Hepatocyte (in vitro differentiated cells): ENCODE measurements around the gene PCDHB8. TPM values are rescaled to one million over a fixed set of nuclear protein-coding genes. Genes with fewer than 3 reads are reported as not detected.
"Not testable (repeated sequence)": the region's sequence is repeated elsewhere in the genome, so short reads cannot be mapped to it uniquely, and the experiment has no call there.

Source experiments
- DNase-seq: peaks from one replicate; pipeline ENCODE4 v3.0.0-alpha.2; 2016; ENCODE audit warnings: low spot score
- H2AFZ ChIP-seq: fragments of 200-600 bp; sonication (generic); 2 replicates; pipeline ENCODE4 v1.6.0; 2016; ENCODE audit warnings: antibody characterized with exemption, mild to moderate bottlenecking
- H3K27ac ChIP-seq: fragments of 200-600 bp; sonication (generic); 2 replicates; pipeline ENCODE4 v1.5.1; 2016; ENCODE audit warnings: mild to moderate bottlenecking
- H3K27me3 ChIP-seq: fragments of 200-600 bp; sonication (generic); 2 replicates; pipeline ENCODE4 v1.6.1; 2016
- H3K36me3 ChIP-seq: fragments of 200-600 bp; sonication (generic); replicated peaks from 2 replicates; pipeline ENCODE4 v1.5.1; 2016; ENCODE audit warnings: low read depth; ENCODE audit not compliant: insufficient read depth
- H3K4me1 ChIP-seq: fragments of 200-600 bp; sonication (generic); 2 replicates; pipeline ENCODE4 v1.5.1; 2016; ENCODE audit warnings: mild to moderate bottlenecking, moderate library complexity; ENCODE audit not compliant: insufficient read depth
- H3K4me2 ChIP-seq: fragments of 200-600 bp; sonication (generic); 2 replicates; pipeline ENCODE4 v1.6.0; 2016
- H3K4me3 ChIP-seq: fragments of 200-600 bp; sonication (generic); 2 replicates; pipeline ENCODE4 v1.5.1; 2016; ENCODE audit warnings: mild to moderate bottlenecking
- H3K79me2 ChIP-seq: fragments of 200-600 bp; sonication (generic); 2 replicates; pipeline ENCODE4 v1.6.0; 2017; ENCODE audit warnings: mild to moderate bottlenecking
- H3K9me2 ChIP-seq: fragments of 200-600 bp; sonication (generic); replicated peaks from 2 replicates; pipeline ENCODE4 v1.6.0; 2017; ENCODE audit warnings: mild to moderate bottlenecking; ENCODE audit not compliant: insufficient read depth
- H3K9me3 ChIP-seq: fragments of 200-600 bp; sonication (generic); 2 replicates; pipeline ENCODE4 v1.5.1; 2016; ENCODE audit warnings: low read depth, mild to moderate bottlenecking
- H4K20me1 ChIP-seq: fragments of 200-600 bp; sonication (generic); 2 replicates; pipeline ENCODE4 v1.6.0; 2016; ENCODE audit warnings: mild to moderate bottlenecking; ENCODE audit not compliant: insufficient read depth, poor library complexity, severe bottlenecking
- EZH2 ChIP-seq: fragments of 200-600 bp; sonication (generic); IDR thresholded peaks from 2 replicates; pipeline ENCODE4 v1.6.1; 2016; ENCODE audit warnings: antibody characterized with exemption, mild to moderate bottlenecking, borderline replicate concordance
- EZH2phosphoT487 ChIP-seq: fragments of 200-600 bp; sonication (generic); IDR thresholded peaks from one replicate; pipeline ENCODE4 v1.6.1; 2018; ENCODE audit warnings: antibody characterized with exemption, mild to moderate bottlenecking, low read depth, moderate library complexity; ENCODE audit not compliant: unreplicated experiment, severe bottlenecking
- WGBS: methylation state at CpG from one replicate; pipeline ENCODE4 v1.1.6; 2016; ENCODE audit warnings: low lambda C conversion rate; ENCODE audit errors: missing lambda C conversion rate; 5-methylcytosine and 5-hydroxymethylcytosine counted together
- polyA plus RNA-seq: library from polyadenylated mRNA; unstranded; fragments of >200 nt; fragmentation: Nextera tagmentation; extraction: Ambion mirVana; gene quantifications from 2 replicates; pipeline ENCODE4 v1.2.1, GENCODE V29; 2016
- total RNA-seq: library from RNA; depleted of rRNA; stranded (reverse); fragments of >200 nt; gene quantifications from 2 replicates; pipeline ENCODE4 v1.2.3, GENCODE V29; 2014
- TF ChIP-seq, protein P1 (sequence below): fragments of 200-600 bp; sonication (generic); IDR thresholded peaks from 2 replicates; pipeline ENCODE4 v1.5.1; 2016; ENCODE audit warnings: antibody characterized with exemption, mild to moderate bottlenecking; ENCODE audit not compliant: poor library complexity

Gene PCDHB8
- total and polyA plus RNA-seq, 2 experiments from 2014 or later, result 0.63 to 0.75 TPM

DNA sequence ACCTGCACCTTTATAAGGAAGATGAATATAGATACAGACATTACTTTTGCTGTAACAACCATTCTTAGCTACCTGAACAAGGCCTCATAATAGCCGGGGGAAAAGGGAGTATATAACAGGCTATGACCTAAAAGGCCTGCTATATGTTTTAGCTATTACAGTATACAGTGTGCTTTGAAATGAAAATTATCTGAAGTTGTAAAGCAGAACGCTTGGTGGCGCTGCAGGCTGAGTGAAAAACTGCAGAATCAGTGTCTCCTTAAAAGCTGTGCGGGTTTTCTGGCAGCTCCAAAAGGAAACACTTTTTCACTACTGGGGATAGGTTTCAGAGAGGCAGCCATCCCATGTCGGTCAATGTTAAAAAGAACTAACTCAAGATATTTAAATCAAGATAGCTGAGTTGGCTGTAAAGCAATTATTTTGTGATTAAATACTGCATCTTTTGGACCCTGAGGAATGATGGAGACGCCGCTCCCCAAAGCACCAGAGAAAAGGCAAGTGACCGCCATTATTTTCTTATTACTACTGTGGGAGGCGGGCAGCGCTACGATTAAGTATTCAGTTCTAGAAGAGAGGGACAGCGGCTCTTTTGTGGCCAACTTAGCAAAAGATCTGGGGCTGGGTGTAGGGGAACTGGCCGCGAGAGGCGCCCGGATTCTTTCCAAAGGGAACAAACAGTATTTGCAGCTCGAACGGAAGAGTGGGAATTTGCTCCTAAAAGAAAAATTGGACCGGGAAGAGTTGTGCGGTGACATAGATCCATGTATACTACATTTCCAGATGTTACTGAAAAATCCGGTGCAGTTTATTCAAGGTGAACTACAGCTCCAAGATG lies 21.8 kb upstream of the PCDHB8 start:
- Histone ChIP-seq H3K9me2 (no peaks in the 10 kb centered on the region), H3K4me1 (no peaks in the 10 kb centered on the region), H3K36me3 (no peaks in the 10 kb centered on the region), H3K27me3 (no peaks in the 10 kb centered on the region), H3K4me3 (no peak overlapping the region), H3K27ac (no peak overlapping the region), H4K20me1 (no peaks in the 10 kb centered on the region), H3K79me2 (no peaks in the 10 kb centered on the region), H3K4me2 (no peak overlapping the region), H3K9me3 (peaks cover 10% of the 10 kb centered on the region), H2AFZ (no peak overlapping the region)
- 85% methylated on average over 21 of the region's 21 CpGs for WGBS
- no peak for TF ChIP-seq EZH2phosphoT487
- TF ChIP-seq EZH2, result no peak
- TF ChIP-seq, protein P1, sequence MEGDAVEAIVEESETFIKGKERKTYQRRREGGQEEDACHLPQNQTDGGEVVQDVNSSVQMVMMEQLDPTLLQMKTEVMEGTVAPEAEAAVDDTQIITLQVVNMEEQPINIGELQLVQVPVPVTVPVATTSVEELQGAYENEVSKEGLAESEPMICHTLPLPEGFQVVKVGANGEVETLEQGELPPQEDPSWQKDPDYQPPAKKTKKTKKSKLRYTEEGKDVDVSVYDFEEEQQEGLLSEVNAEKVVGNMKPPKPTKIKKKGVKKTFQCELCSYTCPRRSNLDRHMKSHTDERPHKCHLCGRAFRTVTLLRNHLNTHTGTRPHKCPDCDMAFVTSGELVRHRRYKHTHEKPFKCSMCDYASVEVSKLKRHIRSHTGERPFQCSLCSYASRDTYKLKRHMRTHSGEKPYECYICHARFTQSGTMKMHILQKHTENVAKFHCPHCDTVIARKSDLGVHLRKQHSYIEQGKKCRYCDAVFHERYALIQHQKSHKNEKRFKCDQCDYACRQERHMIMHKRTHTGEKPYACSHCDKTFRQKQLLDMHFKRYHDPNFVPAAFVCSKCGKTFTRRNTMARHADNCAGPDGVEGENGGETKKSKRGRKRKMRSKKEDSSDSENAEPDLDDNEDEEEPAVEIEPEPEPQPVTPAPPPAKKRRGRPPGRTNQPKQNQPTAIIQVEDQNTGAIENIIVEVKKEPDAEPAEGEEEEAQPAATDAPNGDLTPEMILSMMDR, result no peak
- DNase-seq, result no peak

DNA sequence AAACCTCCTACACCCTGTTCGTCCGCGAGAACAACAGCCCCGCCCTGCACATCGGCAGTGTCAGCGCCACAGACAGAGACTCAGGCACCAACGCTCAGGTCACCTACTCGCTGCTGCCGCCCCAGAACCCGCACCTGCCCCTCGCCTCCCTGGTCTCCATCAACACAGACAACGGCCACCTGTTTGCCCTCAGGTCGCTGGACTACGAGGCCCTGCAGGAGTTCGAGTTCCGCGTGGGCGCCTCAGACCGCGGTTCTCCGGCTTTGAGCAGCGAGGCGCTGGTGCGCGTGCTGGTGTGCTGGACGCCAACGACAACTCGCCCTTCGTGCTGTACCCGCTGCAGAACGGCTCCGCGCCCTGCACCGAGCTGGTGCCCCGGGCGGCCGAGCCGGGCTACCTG lies 20.2 kb upstream of the PCDHB8 start:
- not testable (repeated sequence) for H3K9me2 ChIP-seq, H3K79me2 ChIP-seq, H3K9me3 ChIP-seq, H3K4me1 ChIP-seq, H3K27ac ChIP-seq, H4K20me1 ChIP-seq, H2AFZ ChIP-seq, DNase-seq, H3K27me3 ChIP-seq, H3K4me2 ChIP-seq, H3K36me3 ChIP-seq, H3K4me3 ChIP-seq
- WGBS, result 90% methylated on average over 35 of the region's 38 CpGs

DNA sequence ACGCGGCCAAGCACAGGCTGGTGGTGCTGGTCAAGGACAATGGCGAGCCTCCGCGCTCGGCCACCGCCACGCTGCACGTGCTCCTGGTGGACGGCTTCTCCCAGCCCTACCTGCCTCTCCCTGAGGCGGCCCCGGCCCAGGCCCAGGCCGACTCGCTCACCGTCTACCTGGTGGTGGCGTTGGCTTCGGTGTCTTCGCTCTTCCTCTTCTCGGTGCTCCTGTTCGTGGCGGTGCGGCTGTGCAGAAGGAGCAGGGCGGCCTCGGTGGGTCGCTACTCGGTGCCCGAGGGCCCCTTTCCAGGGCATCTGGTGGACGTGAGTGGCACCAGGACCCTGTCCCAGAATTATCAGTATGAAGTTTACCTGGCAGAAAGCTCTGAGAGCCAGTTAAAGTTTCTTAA lies 19.7 kb upstream of the PCDHB8 start:
- WGBS, result 93% methylated on average over 17 of the region's 28 CpGs
- not testable (repeated sequence) for DNase-seq, H3K4me3 ChIP-seq, H3K27ac ChIP-seq, H3K4me2 ChIP-seq, H3K4me1 ChIP-seq, H3K79me2 ChIP-seq, H3K36me3 ChIP-seq, H3K9me3 ChIP-seq, H2AFZ ChIP-seq, H4K20me1 ChIP-seq, H3K27me3 ChIP-seq, H3K9me2 ChIP-seq

DNA sequence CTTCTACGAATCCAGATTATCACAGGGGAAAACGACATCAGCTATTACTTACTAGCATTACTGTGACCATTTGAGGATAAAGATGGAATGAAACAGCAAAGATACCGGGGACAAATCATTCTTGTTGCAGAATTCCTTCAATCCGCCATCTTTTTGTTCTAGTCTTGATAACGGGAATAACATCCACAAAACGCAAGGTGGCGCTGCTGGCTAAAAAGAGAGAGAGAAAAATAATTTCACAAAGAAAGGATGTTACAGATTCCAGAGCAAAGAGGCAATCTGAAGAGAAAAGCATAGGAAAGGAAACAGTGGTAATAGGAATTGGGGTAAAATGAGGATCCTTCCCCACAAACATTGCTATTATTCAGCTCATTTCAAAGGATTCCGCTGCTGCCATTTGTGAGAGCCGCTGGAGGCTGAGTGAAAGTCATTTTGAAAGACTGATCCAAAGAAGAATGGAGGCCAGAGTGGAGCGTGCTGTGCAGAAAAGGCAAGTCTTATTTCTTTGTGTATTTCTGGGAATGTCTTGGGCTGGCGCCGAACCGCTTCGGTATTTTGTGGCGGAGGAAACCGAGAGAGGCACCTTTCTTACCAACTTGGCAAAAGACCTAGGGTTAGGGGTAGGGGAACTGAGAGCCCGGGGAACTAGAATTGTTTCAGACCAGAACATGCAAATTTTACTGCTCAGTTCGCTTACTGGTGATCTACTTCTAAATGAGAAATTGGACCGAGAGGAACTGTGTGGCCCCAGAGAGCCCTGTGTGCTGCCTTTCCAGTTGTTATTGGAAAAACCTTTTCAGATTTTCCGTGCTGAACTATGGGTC lies 5.0 kb upstream of the PCDHB8 start, which contains the start of gene PCDHB7:
TSS of gene PCDHB7 (plus strand) at position 264 of the 824 bp plus-strand sequence. CDS start at position 456, 192 bp downstream.
- 76% methylated on average over 20 of the region's 20 CpGs for WGBS
- Histone ChIP-seq H2AFZ (no peak within 1 kb of the TSS), H4K20me1 (no peaks in the 10 kb centered on the region), H3K9me2 (no peaks in the 10 kb centered on the region), H3K4me3 (no peak within 1 kb of the TSS), H3K36me3 (no peaks in the 10 kb centered on the region), H3K4me2 (no peak within 1 kb of the TSS), H3K9me3 (peaks cover 10% of the 10 kb centered on the region), H3K27ac (no peak within 1 kb of the TSS), H3K27me3 (no peaks in the 10 kb centered on the region), H3K4me1 (no peaks in the 10 kb centered on the region), H3K79me2 (no peaks in the 10 kb centered on the region)
- DNase-seq, result no peak
- TF ChIP-seq, protein P1, result peak; percentile 3
- no peak for TF ChIP-seq EZH2phosphoT487

DNA sequence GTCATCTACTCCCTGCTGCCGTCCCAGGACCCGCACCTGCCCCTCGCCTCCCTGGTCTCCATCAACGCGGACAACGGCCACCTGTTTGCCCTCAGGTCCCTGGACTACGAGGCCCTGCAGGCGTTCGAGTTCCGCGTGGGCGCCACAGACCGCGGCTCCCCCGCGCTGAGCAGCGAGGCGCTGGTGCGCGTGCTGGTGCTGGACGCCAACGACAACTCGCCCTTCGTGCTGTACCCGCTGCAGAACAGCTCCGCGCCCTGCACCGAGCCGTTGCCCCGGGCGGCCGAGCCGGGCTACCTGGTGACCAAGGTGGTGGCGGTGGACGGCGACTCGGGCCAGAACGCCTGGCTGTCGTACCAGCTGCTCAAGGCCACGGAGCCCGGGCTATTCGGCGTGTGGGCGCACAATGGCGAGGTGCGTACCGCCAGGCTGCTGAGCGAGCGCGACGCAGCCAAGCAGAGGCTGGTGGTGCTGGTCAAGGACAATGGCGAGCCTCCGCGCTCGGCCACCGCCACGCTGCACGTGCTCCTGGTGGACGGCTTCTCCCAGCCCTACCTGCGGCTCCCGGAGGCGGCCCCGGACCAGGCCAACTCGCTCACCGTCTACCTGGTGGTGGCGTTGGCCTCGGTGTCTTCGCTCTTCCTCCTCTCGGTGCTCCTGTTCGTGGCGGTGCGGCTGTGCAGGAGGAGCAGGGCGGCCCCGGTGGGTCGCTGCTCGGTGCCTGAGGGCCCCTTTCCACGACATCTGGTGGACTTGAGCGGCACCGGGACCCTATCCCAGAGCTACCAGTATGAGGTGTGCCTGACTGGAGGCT lies 3.1 kb upstream of the PCDHB8 start:
- H3K36me3 ChIP-seq, H2AFZ ChIP-seq, DNase-seq, H3K79me2 ChIP-seq, H3K4me3 ChIP-seq, H4K20me1 ChIP-seq, H3K9me2 ChIP-seq, H3K4me1 ChIP-seq, H3K27me3 ChIP-seq, H3K4me2 ChIP-seq, H3K27ac ChIP-seq: not testable (repeated sequence)
- WGBS, result 96% methylated on average over 51 of the region's 79 CpGs
- H3K9me3 ChIP-seq, result peaks cover 10% of the 10 kb centered on the region
